HG02763 (cell line): ENCODE measurements around the gene MLXIP.
"Not testable (repeated sequence)": the region's sequence is repeated elsewhere in the genome, so short reads cannot be mapped to it uniquely, and the experiment has no call there.

Source experiments
- ATAC-seq: cut with Tn5 transposase; IDR thresholded peaks from one replicate; pipeline ENCODE4 v1.9.1; 2021; ENCODE audit warnings: mild to moderate bottlenecking, moderate library complexity; ENCODE audit not compliant: unreplicated experiment

MLXIP gene

DNA sequence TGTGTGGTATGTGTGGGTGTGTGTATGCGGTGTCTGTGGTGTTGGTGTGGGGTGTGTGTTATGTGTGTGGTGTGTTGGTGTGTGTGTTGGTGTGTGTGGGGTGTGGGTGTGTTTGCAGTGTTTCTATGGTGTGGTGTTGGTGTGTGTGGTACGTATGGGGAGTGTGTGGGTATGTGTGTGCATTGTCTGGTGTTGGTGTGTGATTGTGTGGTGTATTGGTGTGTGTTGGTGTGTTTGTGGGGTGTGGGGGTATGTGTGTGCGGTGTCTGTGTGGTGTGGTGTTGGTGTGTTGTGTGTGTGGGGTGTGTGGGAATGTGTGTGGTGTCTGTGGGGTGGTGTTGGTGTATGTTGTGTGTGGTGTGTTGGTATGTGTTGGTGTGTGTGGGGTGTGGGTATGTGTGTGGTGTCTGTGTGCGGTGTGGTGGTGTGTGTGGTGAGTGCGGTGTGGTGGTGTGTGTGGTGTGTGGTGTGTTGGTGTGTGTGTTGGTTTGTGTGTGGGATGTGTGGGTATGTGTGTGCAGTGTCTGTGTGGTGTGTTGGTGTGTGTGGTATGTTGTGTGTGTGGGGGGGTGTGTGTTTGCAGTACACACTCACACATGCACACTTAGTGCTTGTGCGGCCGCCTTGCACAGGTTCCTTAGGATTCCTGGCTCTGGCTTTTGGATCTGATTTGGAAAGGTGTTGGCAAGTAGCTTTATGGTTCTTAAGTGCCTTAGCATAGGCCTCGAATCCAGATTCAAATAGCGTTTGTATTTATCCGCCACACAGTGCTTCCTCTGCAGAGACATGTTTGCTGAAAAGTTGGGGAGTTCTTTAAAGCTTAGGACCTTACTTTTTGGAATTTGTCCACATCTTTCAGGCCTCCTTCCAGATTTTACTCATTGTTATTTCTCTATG, 16.4 kb downstream of the MLXIP start:
- ATAC-seq, result no peak

DNA sequence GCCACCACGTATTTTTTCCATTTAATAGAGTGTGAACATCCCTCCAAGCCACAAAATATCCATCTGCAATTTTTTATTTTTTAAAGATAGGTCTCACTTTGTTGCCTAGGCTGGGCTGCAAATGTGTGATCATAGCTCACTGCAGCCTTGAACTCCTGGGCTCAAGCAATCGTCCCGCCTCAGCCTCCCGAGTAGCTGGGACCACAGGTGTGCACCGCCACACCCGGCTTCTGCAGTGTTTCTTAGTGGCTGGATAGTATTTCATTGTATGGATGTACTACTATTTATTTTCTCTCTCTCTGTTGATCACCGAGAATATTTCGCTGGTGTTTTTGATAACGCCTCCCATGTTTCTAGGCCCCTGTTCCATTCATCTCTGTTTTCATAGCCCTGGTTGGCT, 17.5 kb downstream of the MLXIP start:
- no peak for ATAC-seq

DNA sequence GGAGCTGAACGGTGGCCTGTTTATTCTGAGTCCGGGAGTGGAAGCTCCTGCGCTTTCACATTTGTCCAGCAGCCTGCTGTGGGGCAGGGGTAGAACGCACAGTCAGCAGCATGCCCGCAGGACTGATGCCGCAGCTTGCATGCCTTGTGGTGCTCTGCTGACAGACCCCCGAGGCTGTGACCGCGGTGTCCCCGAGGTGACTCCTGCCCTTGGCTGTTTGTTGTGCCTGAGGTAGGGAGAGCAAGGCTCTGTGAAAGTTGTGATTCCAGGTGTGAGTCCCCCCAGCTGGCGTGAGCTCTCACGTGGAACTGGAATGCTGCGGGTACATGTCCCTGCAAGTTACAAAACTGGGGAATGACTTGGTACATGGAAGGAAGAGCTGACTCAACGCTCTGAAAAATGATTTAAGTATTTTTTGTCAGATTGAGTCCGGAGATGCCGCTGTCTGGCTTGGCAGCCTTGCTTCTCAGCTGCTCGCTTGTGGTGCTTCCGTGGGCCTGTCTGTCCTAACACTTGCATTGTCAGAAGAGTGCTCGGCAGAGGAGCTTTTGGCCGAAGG, 18.1 kb downstream of the MLXIP start:
- no peak for ATAC-seq

DNA sequence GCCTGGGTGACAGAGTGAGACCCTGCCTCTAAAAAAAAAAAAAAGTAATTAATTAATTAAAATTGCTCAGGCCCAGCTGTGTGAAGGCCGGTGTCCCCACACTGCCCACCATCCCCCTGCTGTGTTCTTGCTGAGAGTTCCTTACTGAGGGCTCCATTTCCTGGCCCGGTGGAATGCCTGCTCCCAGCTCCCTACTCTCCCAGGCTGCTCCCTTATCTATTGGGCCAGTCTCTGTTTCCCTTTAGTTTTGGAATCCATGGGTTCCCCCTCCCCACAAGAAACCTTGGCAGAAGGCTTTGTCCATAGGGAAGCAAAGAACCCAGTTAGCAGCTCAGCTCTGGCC, 19.0 kb downstream of the MLXIP start:
- ATAC-seq, result no peak

DNA sequence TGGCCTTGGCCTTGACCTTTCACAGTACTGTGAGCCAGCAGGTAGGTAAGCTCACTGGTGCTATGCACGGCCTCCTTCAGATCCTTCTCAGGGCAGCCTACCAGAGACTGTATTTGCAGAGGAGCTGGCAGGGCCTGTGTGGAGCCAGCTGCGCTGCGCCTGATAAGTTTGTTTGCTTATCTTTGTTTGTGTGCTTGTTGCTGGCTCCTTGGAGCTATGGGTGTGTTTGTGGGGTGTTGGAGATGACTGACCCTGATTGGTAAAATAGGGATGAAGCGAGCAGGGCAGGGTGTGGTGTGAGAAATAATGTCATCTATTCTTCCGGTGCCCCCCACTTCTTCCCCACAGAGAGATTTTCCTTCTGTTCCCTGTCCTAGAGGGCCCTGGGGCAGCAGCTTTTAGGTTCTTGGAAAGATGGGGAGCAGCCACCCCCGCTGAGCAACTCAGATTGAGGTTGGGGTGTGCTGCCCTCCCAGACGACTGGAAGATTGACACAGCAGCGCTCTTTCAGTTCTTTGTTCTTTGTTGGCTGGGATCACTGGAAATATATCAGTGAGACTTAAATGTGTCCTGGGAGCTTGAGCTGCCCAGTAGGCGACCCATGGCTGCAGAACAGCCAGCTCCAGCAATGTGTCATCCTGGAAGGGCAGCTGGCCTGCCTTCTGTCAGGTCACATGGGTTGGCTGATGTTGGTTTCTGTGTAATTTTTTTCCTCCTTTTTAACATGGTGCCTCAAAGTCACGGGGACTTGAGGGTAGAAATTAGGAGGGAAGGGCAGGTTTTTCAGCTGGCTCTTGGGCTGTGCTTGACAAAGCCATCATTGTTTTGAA, 19.6 kb downstream of the MLXIP start:
- ATAC-seq, result no peak

DNA sequence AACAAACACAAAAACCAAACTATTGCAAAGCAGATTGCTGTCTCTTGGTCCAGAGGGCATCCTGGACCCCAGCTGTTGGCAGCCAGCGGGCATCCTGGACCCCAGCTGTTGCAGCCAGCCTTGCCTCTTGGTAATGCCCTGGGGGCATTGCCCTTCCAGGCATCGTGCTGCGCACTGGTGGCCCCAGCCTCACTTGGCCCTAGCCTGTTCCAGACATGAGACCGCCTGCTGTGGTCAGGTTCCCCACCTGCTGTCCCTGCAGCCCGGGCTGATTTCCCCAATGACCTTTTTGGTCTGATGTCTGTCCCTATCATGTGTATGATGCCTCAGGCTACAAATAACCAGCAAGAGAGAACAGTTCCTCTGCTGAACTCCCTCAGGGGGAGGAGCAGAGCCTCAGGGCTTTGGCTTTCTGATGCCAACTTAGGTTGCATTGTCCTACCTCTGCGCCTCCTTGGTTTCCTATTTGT, 20.8 kb downstream of the MLXIP start:
- ATAC-seq, result no peak

DNA sequence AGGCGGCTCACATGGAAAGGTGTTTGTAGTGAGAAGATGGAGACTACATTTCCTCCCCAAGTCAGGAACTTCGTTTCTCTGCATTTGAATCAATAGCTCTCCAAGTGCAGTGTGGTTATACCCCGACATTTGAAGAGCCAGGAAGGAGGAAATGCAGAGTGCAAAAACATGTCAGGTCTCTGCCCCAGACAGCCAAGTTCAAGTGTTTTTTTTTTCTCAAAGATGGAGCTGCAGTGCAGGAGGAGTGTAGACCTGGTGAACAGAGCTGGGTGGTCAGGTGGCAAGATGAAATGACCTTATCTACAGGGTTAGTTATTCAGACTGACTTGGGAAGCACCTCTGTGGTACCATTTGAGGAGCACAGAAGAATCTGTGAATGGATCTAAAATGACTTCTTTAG, 21.3 kb downstream of the MLXIP start:
- no peak for ATAC-seq

DNA sequence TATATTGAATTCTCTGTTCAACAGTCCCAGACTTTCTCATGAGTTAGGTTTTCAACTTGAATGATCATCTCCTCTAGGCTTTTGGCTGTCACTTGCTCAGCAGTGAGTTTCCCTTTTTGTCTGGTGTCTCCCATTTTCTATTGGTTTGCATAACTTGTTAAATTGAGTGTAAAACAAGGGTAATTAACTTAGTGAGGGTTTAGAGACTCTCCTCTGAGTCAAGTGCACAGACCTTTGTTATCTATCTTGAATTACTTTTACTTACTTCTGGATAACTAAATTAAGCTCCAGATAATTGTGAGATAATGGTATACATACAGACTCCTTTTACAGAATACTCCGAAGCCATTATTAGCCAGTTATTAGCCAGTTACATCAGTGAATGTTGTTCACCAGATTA, 22.0 kb downstream of the MLXIP start:
- no peak for ATAC-seq

DNA sequence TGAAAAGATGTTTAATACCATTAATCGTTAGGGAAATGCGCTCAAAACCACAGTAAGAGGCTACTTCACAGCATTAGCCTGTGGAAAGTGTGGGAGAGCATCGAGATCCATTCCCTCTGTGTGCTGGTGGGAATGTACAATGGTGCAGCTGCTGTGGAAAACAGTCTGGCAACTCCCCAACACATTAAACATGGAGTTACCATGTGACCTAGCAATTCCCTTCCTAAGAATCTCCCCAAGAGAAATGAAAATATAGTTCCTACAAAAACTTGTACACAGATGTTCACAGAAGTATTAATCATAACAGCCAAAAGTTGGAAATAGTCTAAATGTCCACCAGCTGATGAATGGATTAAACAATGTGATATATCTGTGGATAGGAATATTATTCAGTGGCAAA, 23.8 kb downstream of the MLXIP start:
- no peak for ATAC-seq

DNA sequence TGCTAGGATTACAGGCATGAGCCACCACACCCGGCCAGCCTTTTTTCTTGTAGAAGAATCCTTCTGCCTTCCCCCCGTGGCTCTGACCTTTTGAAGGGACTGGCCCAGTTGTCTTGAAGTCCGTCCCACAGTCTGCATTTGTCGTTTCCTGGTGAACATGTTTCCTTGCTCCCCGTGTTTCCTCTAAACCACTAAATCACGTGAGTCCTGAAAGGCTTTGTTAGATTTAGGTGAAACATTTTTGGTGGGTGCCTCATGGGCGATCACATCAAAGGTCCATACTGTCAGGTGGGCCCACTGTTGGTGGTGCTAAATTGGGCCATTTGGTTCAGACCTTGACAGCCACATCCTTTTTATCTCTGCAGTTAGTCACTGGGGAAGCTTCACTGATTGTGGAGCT, 26.3 kb downstream of the MLXIP start:
- no peak for ATAC-seq

DNA sequence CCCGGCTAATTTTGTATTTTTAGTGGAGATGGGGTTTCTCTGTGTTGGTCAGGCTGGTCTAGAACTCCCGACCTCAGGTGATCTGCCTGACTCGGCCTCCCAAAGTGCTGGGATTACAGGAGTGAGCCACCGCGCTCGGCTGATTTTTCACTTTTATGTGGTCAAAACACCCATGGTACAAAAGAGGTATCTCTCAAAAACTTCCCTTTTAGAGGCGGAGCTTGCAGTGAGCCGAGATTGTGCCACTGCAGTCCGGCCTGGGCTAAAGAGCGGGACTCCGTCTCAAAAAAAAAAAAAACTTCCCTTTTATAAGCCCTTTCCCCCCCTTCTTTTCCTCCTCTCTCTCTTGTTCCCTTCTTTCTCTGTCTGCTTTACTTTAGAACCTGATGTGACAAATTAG, 26.9 kb downstream of the MLXIP start:
- ATAC-seq, result not testable (repeated sequence)

DNA sequence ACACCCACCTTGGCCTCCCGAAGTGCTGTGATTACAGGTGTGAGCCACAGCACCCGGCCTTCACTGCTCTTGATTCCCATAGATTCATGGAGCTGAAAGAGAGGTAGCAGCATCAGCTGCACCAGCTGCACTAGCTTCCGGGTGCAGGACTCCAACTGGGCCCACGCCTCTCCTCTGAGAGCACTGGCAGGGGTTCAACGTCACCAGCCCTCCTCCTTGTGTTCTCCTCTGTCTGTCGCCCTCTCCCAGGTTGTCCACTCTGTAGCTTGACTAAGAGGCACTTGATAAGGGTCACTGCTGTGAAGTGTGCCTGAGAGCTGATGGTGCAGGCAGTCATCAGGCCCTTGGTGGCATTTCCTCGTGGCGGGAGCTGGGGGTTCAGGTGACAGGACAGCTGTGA, 28.3 kb downstream of the MLXIP start:
- no peak for ATAC-seq

DNA sequence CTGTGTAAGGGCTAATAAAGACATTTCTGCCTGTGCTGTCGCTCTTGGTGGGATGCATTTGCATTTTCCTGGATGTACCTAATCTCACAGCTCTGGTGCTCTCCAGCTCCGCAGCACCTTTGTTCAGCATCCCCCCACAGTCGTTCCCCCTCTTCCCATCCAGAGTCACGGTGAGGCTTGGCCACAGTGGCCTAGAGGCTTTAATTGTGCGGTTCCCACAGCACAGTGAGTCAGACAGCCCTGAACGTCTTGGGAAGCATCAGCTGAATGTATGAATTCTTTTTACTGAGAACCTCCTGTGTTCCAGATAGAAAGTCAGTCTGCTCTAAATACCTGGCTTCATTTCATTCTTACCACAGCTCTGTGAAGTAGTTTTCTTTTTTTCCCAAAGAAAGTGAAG, 28.7 kb downstream of the MLXIP start:
- no peak for ATAC-seq

DNA sequence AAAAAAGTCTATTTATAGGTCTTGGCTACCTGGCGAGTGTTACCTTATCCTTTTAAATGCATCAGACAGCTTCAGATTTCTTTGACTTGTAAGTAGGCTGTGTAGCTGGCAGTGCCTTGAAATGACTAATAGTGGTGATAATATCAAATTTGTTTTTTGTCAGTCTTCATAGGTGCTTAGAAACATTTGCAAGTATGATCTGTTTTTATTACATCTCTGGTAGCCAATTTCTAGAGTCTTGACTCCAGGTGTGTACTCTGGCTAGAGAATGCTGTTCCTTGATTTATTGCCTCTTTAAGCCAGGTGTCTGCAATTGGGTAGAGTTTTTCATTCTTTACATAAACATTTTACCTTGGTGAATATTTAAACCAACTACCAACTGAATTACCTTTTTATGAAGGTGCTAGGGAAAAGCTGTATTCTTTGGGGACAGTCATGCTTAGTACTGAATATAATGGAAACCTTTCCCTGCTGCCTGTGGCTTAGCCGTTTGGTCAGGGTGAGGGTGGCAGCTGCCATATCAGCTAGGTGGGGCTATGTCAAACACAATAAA, 32.6 kb downstream of the MLXIP start:
- no peak for ATAC-seq

DNA sequence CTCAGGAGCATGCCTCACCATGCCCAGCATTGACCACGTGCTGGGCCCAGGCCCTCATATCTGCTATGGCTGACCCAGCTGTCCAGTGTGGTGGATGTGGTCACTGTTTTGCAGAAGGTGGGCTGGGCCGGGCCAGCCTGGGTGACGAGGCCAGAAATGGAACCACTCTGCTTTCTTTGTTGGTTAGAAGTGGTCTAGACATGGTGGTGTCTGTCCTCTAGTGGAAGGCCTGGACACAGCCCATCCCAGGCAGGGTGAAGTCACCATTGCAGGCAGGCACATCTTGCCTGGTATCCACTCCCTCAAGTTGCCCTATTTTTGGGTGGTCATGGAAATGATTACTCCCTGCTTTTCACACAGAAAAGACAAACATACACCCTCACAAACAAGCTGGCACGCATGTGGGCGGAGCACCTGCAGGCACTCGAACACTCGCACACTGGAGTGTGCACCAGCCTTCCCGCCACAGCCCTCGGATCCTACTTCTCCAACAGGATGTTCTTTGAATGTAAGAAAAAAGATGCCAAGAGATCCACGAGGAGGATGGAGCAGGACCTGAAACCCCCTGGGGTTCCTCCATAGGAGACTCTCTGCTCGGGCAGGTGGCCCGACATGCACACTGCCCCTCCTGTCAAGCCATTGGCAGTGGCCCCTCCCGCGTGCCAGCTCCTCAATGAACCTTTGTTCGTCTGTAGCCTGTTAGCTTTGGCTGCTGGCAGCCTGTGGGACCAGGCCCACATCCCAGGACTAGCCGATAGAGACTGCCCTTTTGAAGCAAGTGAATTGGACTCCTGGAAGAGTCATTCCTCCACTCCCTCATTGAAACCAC, 38.4 kb downstream of the MLXIP start:
- ATAC-seq, result no peak

DNA sequence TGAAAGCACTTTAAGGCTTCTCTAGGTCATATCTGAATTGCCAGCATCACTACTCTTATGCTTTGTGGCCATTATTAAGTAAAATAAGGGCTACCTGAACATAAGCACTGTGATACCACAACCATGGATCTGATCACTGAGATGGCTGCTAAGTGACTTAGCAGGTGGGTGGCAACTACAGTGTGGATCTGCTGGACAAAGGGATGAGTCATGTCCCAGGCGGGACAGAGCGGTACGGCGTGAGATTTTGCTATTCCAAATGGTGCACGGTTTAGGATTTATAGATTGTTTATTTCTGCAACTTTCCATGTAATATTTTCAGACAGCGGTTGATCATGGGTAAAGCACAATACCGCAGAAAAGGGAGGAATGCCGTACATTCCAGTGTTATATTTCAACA, 39.4 kb downstream of the MLXIP start:
- ATAC-seq, result no peak

DNA sequence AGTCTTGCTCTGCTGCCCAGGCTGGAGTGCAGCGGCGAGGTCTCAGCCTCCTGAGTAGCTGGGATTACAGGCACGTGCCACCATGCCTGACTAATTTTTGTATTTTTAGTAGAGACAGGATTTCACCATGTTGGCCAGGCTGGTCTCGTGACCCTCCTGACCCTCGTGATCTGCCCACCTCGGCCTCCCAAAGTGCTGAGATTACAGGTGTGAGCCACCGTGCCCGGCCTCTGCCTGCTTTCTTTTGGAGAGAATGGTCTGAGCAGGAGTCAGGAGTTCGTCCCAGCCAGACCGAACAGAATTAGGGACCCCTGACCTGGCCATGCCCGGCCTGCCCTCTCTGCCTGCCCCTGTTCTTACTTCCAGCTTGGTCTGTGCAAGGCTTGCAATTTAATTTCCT, 42.8 kb downstream of the MLXIP start:
- not testable (repeated sequence) for ATAC-seq

DNA sequence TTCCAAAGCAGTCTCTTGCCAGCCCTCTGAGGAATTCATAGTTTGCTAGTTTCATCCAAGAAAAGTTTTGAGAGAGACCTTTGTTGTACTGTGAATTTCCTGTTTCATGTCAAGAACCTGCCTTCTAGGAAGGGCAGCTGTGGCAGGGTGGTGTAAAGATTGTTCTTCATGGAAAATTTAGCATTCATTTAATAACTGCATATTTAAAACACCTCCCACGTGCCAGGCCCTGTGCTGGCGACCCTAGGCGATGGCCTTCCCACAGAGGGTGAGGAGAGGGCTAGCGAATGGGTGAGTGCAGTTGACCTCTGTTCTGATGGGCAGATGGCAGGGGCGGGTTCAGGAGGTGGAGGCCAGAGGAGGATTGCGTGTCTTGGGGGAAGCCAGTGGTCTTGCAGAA, 43.2 kb downstream of the MLXIP start:
- ATAC-seq, result no peak

DNA sequence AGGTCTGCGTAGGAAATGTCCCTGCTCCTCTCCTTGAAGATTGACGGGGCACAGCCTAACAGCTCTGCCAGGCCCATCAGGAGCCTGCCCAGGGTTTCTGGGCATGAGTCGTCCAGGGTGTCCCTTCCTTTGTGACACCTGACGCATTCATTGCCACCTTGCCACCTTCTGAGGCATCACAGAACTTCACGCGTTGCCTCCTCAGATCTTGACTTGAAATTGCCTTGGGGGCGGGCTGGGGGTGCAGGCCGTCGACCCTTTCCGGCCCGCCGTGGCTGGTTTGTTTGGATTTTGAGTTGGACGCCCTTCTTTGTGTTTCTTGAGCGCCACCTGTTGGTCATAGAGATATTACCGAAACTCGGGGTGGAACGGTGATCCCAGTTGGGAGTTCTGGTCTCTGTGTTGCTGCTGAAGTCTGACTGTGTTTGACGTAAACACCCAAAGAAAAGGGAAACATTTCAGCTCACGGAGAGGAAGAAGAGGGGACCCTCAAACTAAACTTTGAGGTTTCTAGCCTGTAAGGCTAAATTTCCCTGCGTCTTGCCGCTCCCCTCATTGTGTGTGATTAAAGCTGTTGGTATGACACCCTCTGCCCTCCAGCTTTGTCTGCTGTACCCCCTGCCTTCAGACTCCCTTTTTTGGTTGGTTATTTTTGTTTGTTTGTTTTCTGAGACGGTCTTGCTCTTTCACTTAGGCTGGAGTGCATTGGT, 44.6 kb downstream of the MLXIP start:
- no peak for ATAC-seq

DNA sequence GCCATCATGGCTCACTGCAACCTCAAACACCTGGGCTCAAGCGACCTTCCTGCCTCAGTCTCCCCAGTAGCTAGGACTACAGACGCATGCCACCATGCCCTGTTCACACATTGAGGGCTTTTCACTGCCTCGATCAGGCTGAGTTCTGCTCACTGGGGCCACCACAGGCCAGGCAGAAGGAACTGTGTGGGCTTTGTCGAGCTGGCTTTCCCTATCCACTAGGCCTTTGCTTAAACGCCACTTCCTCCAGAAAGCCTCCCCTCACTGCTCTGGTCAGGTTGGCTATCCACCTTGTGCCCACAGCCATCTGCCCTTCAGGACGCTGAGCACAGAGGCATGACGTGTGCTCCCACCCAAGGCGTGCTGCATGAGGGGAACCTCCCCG, 45.2 kb downstream of the MLXIP start:
- ATAC-seq, result no peak
